HG03469 (cell line): ENCODE data around the gene PSMD7.
"Not testable (repeated sequence)": the region's sequence is repeated elsewhere in the genome, so short reads cannot be mapped to it uniquely, and the experiment has no call there.

ENCODE experiments used
- ATAC-seq: cut with Tn5 transposase; IDR thresholded peaks from one replicate; pipeline ENCODE4 v1.9.1; 2021; ENCODE audit warnings: mild to moderate bottlenecking, moderate library complexity, moderate number of reproducible peaks; ENCODE audit not compliant: unreplicated experiment

The PSMD7 gene

DNA sequence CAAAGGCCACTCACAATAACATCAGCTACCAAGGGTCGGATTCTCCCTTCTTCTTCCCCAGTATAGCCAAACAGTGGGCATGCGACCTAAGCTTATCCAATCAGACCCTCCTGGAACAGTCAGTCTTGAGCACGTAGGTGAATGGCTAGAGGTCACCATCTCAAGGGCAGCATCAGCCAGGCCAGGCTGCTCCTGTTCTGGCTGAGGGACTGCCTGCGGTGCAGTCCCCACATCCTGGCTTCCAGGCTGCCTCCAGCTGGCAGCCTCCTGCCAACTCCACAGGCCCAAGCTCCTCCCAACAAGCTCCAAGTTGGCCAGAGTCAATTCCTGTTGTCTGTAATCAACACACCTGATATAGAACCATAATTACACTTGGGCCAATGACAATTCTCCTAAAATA is 56.4 kb downstream of the PSMD7 start:
- ATAC-seq = not testable (repeated sequence)
